ENCODE data around the gene CHD2. TPM values are rescaled to one million over a fixed set of nuclear protein-coding genes. Genes with fewer than 3 reads are reported as not detected.

The CHD2 gene
- total RNA-seq, 1 experiment from 2014 or later: 101 TPM

GRCh38 chr15:92907229-92907628 lies 7.1 kb downstream of the CHD2 start (continued):
- TF ChIP-seq ZNF416 (CRISPR knock-in tag; IDR thresholded peaks at IDR 0.05) (no peak), NFYB (CRISPR knock-in tag; conservative IDR thresholded peaks at IDR 0.05; ENCODE audit: low read depth) (no peak), ZBTB21 (CRISPR knock-in tag; IDR thresholded peaks at IDR 0.05; ENCODE audit: borderline replicate concordance) (no peak)

DNA sequence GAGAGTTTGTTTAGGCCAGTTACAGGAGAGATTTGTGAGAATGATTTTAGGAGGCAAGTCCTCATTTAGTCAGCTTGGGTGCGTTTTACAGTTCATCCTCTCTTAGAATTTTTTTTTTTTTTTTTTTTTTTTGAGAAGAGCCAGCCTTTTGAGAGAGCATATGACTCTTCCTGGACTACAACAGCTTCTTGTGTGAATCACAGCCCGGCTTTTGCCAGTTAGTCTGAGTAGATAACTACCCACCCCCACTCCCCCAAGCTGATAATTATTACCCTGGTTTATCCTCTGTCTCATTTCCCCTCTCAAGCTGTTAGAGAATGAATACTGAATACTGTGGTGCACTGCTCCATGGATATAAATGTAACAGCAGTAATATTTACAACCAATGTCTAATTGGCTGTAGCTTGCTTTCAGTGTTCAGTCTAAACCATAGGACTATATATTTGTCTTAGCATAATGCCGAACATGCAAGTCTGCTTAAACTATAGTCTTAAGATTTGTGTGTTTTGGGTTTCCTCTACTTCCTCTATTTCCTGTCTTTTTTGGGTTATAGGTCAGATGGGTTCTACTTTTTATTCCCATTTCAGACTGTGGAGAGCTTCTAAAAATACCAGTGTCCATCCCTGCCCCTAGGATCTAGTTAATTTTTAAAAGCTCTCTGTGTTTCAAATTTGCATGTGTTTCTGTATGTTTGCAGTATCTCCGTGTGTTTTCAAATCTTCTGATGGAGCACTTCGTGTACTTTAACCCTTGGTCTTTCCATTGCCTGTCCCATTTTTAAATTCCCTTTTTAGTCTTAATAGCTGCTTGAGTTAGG lies 8.0 kb downstream of the CHD2 start:
- POLR2A ChIA-PET: interaction anchor here (0.6 to 3.7 kb wide), 6 partner anchors 8 to 1539 kb away, joined by 3 to 15 read pairs (median 6); partner anchors contain the start of gene CHD2
- peaks cover 26% of the 10 kb centered on the region for H3K27me3 Mint-ChIP-seq (ENCODE audit: low read depth)

More for the DNA sequence above, 8.0 kb downstream of the CHD2 start:
- Mint-ChIP-seq H3K4me3 (no peak overlapping the region), H3K4me1 (peaks cover 78% of the 10 kb centered on the region), H3K36me3 (peaks cover 18% of the 10 kb centered on the region), H3K27ac (no peak overlapping the region), H3K9me3 (no peaks in the 10 kb centered on the region)
- TF ChIP-seq FOXP1 (CRISPR knock-in tag; IDR thresholded peaks at IDR 0.05; ENCODE audit: borderline replicate concordance): no peak
- no peak for TF ChIP-seq ZBTB43 (CRISPR knock-in tag; IDR thresholded peaks at IDR 0.05)
- no peak for TF ChIP-seq USF1 (CRISPR knock-in tag; IDR thresholded peaks at IDR 0.05)
- no peak for TF ChIP-seq SMAD3 (CRISPR knock-in tag; IDR thresholded peaks at IDR 0.05; ENCODE audit: borderline replicate concordance)
- no peak for TF ChIP-seq ZNF423 (CRISPR knock-in tag; IDR thresholded peaks at IDR 0.05)
- TF ChIP-seq, protein P1, sequence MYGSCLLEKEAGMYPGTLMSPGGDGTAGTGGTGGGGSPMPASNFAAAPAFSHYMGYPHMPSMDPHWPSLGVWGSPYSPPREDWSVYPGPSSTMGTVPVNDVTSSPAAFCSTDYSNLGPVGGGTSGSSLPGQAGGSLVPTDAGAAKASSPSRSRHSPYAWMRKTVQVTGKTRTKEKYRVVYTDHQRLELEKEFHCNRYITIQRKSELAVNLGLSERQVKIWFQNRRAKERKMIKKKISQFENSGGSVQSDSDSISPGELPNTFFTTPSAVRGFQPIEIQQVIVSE (CRISPR knock-in tag; IDR thresholded peaks at IDR 0.05; ENCODE audit: borderline replicate concordance): no peak
- TF ChIP-seq, protein P2, sequence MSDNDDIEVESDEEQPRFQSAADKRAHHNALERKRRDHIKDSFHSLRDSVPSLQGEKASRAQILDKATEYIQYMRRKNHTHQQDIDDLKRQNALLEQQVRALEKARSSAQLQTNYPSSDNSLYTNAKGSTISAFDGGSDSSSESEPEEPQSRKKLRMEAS (CRISPR knock-in tag; IDR thresholded peaks at IDR 0.05): no peak
- TF ChIP-seq, protein P3, sequence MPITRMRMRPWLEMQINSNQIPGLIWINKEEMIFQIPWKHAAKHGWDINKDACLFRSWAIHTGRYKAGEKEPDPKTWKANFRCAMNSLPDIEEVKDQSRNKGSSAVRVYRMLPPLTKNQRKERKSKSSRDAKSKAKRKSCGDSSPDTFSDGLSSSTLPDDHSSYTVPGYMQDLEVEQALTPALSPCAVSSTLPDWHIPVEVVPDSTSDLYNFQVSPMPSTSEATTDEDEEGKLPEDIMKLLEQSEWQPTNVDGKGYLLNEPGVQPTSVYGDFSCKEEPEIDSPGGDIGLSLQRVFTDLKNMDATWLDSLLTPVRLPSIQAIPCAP (CRISPR knock-in tag; IDR thresholded peaks at IDR 0.05): no peak
- no peak for TF ChIP-seq AFF4 (CRISPR knock-in tag; IDR thresholded peaks at IDR 0.05; ENCODE audit: borderline replicate concordance)
- TF ChIP-seq KAT7 (CRISPR knock-in tag; IDR thresholded peaks at IDR 0.05; ENCODE audit: borderline replicate concordance): no peak
- TF ChIP-seq JUN (CRISPR knock-in tag; IDR thresholded peaks at IDR 0.05): no peak
- no peak for TF ChIP-seq FOXJ3 (CRISPR knock-in tag; IDR thresholded peaks at IDR 0.05; ENCODE audit: borderline replicate concordance)
- no peak for TF ChIP-seq RELA (CRISPR knock-in tag; IDR thresholded peaks at IDR 0.05; ENCODE audit: borderline replicate concordance)
- no peak for TF ChIP-seq ATF2 (CRISPR knock-in tag; IDR thresholded peaks at IDR 0.05; ENCODE audit: borderline replicate concordance, low read depth)
- no peak for TF ChIP-seq ZNF512 (CRISPR knock-in tag; IDR thresholded peaks at IDR 0.05; ENCODE audit: borderline replicate concordance)
- TF ChIP-seq, protein P4, sequence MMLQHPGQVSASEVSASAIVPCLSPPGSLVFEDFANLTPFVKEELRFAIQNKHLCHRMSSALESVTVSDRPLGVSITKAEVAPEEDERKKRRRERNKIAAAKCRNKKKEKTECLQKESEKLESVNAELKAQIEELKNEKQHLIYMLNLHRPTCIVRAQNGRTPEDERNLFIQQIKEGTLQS (CRISPR knock-in tag; conservative IDR thresholded peaks at IDR 0.05): no peak
- DNase-seq (ENCODE audit: low spot score) (no peak), ATAC-seq (no peak)
- CTCF ChIA-PET: interaction anchor here (0.6 to 3.5 kb wide), 6 partner anchors 9 to 110 kb away, joined by 3 to 19 read pairs (median 6); no protein-coding TSS in a partner anchor

Data from WTC11 (cell line).